Astrocyte (in vitro differentiated cells and primary cell): ENCODE data around the gene ZBTB1.

Experiments
- EZH2 ChIP-seq: IDR thresholded peaks from 2 replicates; pipeline ENCODE4 v1.6.1; 2012; ENCODE audit warnings: mild to moderate bottlenecking, low read length, inconsistent platforms; ENCODE audit not compliant: insufficient read depth
- TF ChIP-seq, protein P1 (sequence below): IDR thresholded peaks from 2 replicates; pipeline ENCODE4 v1.5.1; 2011; ENCODE audit warnings: low read depth, mild to moderate bottlenecking, inconsistent platforms, low read length, moderate library complexity; ENCODE audit not compliant: insufficient read depth

DNA sequence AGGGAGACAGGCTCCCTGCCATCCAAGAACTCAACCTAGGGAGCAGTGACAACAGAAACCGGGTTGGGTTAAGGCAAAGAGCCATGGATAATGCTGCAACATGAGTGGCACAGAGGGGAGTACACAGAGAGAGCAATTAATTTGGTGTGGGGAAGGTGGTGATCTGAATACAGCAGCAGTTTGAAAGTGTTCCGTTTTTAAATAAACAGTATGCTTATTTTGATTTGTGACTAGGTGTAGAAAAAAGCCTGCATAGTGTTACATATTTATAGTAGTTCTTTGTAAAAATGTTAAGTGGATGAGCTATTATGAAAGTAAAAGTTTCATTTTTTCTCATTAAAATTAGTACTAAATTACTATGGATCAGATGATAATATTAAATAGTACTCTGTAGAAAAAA, 30.5 kb upstream of the ZBTB1 start:
- TF ChIP-seq, protein P1, sequence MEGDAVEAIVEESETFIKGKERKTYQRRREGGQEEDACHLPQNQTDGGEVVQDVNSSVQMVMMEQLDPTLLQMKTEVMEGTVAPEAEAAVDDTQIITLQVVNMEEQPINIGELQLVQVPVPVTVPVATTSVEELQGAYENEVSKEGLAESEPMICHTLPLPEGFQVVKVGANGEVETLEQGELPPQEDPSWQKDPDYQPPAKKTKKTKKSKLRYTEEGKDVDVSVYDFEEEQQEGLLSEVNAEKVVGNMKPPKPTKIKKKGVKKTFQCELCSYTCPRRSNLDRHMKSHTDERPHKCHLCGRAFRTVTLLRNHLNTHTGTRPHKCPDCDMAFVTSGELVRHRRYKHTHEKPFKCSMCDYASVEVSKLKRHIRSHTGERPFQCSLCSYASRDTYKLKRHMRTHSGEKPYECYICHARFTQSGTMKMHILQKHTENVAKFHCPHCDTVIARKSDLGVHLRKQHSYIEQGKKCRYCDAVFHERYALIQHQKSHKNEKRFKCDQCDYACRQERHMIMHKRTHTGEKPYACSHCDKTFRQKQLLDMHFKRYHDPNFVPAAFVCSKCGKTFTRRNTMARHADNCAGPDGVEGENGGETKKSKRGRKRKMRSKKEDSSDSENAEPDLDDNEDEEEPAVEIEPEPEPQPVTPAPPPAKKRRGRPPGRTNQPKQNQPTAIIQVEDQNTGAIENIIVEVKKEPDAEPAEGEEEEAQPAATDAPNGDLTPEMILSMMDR, result no peak
- TF ChIP-seq EZH2, result no peak
